C4-2B (cell line): ENCODE results near the gene RPS27A.
"Not testable (repeated sequence)": the region's sequence is repeated elsewhere in the genome, so short reads cannot be mapped to it uniquely, and the experiment has no call there.

ENCODE experiments used
- H3K27ac ChIP-seq: fragments of 450-650 bp; 2 replicates; pipeline ENCODE4 v1.5.1; 2017
- CTCF ChIP-seq: fragments of 450-650 bp; conservative IDR thresholded peaks from 2 replicates; pipeline ENCODE4 v1.5.1; 2017; ENCODE audit warnings: mild to moderate bottlenecking
- ZFX ChIP-seq: fragments of 450-650 bp; IDR thresholded peaks from 2 replicates; pipeline ENCODE4 v1.6.1; 2017

RPS27A gene

DNA sequence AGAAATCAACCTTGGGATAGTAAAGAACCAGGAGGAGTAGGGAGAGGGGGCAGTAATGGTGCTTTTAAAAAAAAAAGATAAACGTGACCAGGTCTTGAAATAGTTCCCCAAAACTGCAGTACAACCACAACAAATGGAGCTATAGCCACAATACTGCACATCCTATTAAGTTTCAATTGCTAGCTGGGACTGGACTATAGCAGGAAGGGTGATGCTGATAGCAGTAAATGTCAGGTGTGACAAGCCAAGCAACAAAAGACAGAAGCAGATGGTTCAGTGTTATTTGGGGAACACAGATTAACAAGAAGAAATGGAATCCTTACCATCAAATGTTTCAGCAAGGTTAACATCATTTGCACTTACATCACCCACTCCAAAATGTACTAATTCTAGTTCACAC is 10.1 kb downstream of the RPS27A start:
- no peak overlapping the region for H3K27ac ChIP-seq
- TF ChIP-seq ZFX (no peak), CTCF (no peak)

- H3K27ac ChIP-seq = no peak overlapping the region
- TF ChIP-seq ZFX (no peak), CTCF (no peak)
Measured at GRCh38 chr2:55245411-55245810, 12.9 kb downstream of the RPS27A start.

DNA sequence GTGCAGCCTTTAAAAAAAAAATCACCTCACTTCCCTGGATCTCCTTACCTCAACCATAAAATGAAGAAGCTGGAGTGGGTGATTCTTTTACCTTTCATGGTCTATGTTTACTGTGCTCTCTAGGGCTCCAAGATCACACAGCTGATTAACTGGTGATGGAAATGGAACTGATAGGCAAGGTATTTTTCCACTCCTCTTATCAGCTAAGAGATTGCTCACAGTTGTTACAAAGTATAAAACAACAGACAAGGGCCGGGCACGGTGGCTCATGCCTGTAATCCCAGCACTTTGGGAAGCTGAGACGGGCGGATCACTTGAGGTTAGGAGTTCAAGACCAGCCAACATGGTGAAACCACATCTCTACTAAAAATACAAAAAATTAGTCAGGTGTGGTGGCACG is 14.5 kb downstream of the RPS27A start:
- H3K27ac ChIP-seq = no peak overlapping the region
- TF ChIP-seq ZFX = no peak

DNA sequence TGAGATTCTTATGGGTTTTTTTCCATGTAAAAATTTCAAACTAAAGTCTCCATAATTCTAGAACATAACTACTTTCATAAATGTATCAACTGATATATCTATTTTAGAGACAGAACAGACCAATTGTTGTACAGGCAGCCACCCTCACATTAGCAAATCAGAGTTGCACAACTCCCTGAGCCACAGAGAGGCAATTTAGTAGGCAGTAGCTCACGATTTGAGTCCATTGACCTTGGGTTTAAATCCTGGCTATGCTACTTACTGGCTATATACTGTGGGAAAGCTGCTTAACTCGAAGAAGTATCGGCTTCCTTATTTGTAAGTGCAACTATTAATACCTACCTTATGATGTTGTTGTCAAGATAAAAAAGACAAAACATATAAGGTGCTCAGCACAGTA is 20.3 kb downstream of the RPS27A start:
- H3K27ac ChIP-seq = no peak overlapping the region
- no peak for TF ChIP-seq ZFX
- TF ChIP-seq CTCF = no peak

DNA sequence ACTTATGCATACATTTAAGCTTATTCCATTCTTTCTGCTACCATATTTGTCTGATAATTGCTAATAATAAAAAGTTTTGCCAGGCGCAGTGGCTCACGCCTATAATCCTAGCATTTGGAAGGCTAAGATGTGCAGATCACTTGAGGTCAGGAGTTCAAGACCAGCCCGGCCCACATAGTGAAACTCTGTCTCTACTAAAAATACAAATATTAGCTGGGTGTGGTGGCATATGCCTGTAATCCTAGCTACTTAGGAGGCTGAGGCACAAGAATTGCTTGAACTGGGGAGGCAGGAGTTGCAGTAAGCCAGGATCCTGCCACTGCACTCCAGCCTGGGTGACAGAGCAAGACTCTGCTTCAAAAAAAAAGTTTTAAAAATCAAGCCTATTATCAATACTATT is 27.1 kb downstream of the RPS27A start:
- H3K27ac ChIP-seq = not testable (repeated sequence)

DNA sequence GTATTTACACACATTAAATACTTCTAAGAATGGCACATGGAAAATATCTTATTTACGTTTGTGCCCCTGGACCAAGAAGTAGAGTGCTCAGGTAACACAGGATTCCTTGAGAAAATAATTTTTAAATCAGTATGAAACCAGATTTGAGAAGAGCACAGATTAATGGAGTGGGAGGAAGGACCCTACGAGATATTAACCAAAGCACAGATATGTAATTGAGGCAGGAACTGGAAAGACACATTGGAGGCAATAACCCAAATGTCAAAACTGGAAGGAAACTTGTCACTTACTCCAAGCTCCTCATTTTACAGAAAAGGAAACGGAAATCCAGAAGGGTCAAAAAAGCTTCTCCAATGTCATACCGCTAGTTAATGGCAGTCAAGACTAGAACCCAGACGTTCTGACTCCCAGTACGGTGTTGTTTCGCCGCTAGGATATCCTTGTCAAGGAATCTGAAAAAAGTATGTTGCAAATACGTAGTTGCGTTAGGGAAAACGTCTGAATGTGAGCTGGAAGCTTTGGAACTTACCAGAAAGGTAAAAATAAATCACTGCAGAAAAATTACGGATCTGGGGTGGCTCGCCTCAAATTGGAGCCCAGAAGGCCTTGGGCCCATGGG is 35.9 kb downstream of the RPS27A start:
- TF ChIP-seq ZFX (no peak), CTCF (no peak)
- peak overlapping the region; percentile 87 for H3K27ac ChIP-seq

DNA sequence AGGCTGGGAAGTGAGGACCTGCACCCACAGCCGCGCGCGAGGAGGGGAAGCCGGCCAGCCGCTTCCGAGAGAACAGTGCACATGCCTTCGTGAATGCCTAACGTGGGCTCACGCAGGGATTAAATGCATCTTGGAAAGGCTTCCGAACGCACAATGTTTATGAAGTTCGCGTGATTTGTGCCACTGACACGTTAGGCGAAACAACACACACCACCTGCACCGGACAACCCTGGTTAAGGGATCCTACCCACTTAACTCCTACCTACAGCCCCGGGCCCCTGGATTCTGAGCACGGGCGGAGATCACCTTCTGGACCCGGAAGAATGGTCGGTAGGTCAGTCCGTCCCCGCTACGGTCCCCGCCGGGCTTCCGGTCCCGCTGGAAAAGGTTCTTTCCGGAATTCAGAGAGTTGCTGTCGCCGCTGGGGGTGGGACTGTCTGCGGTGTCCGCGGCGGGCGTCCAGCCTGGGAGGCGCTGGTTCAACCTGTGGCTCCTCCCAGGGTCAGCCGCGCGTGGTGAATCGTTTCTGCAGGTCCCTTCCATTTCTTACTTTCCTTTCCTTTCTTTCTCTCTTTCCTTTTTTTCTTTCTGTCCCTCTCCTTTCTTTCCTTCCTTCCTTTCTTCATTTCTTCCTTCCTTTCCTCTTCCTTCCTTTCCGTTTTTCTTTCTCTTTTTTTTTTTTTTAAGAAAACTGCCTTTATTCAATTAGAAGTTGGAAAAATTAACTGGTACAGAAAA is 36.6 kb downstream of the RPS27A start, which contains the start of gene MTIF2:
TSS of gene MTIF2 (minus strand) at position 325 of the 738 bp plus-strand sequence. CDS start 5,373 bp downstream, outside the sequence.
- TF ChIP-seq CTCF = 0 out of 2 replicates have a peak, but pooled peaks have one; percentile 8
- peak; percentile 43; the same call in 1 of the 2 replicates for TF ChIP-seq ZFX
- H3K27ac ChIP-seq = peak within 1 kb of the TSS; percentile 87

DNA sequence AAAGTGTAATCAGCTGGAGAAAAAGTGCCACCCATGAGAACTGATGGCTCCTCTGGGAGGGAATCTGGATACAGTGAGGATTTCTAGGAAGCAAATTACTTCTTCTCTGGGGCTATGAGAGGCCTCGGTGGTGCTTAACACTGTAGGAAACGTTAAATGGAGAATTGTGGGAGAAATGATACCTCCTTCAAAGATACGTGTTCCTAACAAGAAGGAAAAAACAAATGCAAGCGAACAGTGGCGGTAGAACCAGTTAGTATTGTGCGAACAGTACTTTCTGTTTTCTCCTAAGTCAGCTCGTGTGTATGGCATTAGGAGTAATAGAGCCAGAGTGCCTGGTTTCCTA is 37.1 kb downstream of the RPS27A start:
- peak overlapping the region; percentile 87 for H3K27ac ChIP-seq
- no peak for TF ChIP-seq CTCF

GRCh38 chr2:55274346-55274745 is 41.9 kb downstream of the RPS27A start:
- not testable (repeated sequence) for H3K27ac ChIP-seq
